Right lobe of liver (tissue), 6 donors: ENCODE measurements around the gene SLC17A9. TPM values are rescaled to one million over a fixed set of nuclear protein-coding genes. Genes with fewer than 3 reads are reported as not detected.

Experiments used
- ATAC-seq, 4 donors: fragments of 200-7000 bp; cut with Tn5 transposase; one replicate each; pipeline ENCODE4 v1.9.1; 2020; ENCODE audit warnings: mild to moderate bottlenecking in 4 of 4, moderate library complexity in 4 of 4
- DNase-seq, 3 donors: peaks; one replicate each; pipeline ENCODE4 v3.0.0-alpha.2; 2020
- H3K27ac ChIP-seq, 3 donors: fragments of 200-600 bp; one replicate each; pipeline ENCODE4 v1.8.0; 2022
- H3K27me3 ChIP-seq, 2 donors: fragments of 200-600 bp; one replicate each; pipeline ENCODE4 v1.8.0; 2022
- H3K36me3 ChIP-seq, 4 donors: fragments of 200-600 bp; sonication (generic) in 1 of 4; one replicate each; pipeline versions ENCODE4 v1.5.1 to v1.8.0; 2017 to 2022; ENCODE audit warnings: control low read depth in 1 of 4
- H3K4me1 ChIP-seq, 4 donors: fragments of 200-600 bp; sonication (generic) in 1 of 4; one replicate each; pipeline versions ENCODE4 v1.5.1 to v1.8.0; 2017 to 2022; ENCODE audit warnings: control low read depth in 1 of 4
- H3K4me3 ChIP-seq, 3 donors: fragments of 200-600 bp; one replicate each; pipeline ENCODE4 v1.8.0; 2022
- H3K9me3 ChIP-seq, 4 donors: fragments of 200-600 bp; sonication (generic) in 1 of 4; one replicate each; pipeline versions ENCODE4 v1.5.1 to v1.8.0; 2017 to 2022; ENCODE audit warnings: control low read depth in 1 of 4
- CTCF ChIP-seq, 4 donors: fragments of 200-600 bp in 3 of 4; fragments of 450-650 bp in 1 of 4; IDR thresholded peaks; one replicate each; pipeline versions ENCODE4 v1.5.1 to v1.8.0; 2016 to 2022; ENCODE audit warnings: antibody characterized with exemption in 4 of 4, mild to moderate bottlenecking in 2 of 4
- POLR2A ChIP-seq: fragments of 450-650 bp; IDR thresholded peaks from one replicate; pipeline ENCODE4 v1.6.1; 2017; ENCODE audit warnings: antibody characterized with exemption, mild to moderate bottlenecking
- WGBS: methylation state at CpG from one replicate; pipeline ENCODE4 v1.1.6; 2018; ENCODE audit warnings: low coverage, low lambda C conversion rate; ENCODE audit not compliant: insufficient coverage; ENCODE audit errors: missing lambda C conversion rate; 5-methylcytosine and 5-hydroxymethylcytosine counted together
- intact Hi-C, 2 donors: fragments of 100-400 bp; cut with DNase I; formaldehyde crosslinking; loops; one replicate each; pipeline versions ENCODE4 v1.11.2 to v1.14.1; 2022
- total RNA-seq, 6 experiments: library from RNA; depleted of rRNA in 2 of 6; stranded (reverse); fragments of >200 nt in 2 of 6; fragmentation: NEBNext Ultra II Directional in 3 of 6; extraction: Animal tissue kit (Norgen Biotek cat#: 25700) in 3 of 6; gene quantifications; one replicate each; pipeline versions ENCODE4 v1.1.0 to v1.2.4, GENCODE V29; 2016 to 2023
- donor health status: DM: no; HTN: yes; CAD: no.
- donor health status: DM: no; HTN: no; CAD: no.
- donor health status: DM: no; HTN: no; CAD: no.
- donor health status: DM: no; HTN: yes; CAD: no.
- donor health status: DM: no; HTN: yes; CAD: no.

Gene SLC17A9
- total RNA-seq, 6 experiments from 2014 or later: 29.8 to 99.4 (median 54.1) TPM

GRCh38 chr20:62935204-62935967 lies 17.1 kb upstream of the SLC17A9 start:
- no peaks in the 10 kb centered on the region for H3K36me3 ChIP-seq
- intact Hi-C loops: no loop called here

GRCh38 chr20:62935968-62936585 lies 16.4 kb upstream of the SLC17A9 start:
- TF ChIP-seq CTCF (IDR thresholded peaks at IDR 0.05) (no peak), POLR2A (no peak)
- no peak for DNase-seq
- peaks cover 0 to 22% (median 9%) of the 10 kb centered on the region in 4 donors for H3K4me1 ChIP-seq

More at GRCh38 chr20:62935204-62935967, 17.1 kb upstream of the SLC17A9 start:
- TF ChIP-seq CTCF (IDR thresholded peaks at IDR 0.05): no peak
- no peak for TF ChIP-seq POLR2A
- peaks cover 0 to 22% (median 7%) of the 10 kb centered on the region in 4 donors for H3K4me1 ChIP-seq
- WGBS: 83% methylated on average over 7 of the region's 12 CpGs
- no peaks in the 10 kb centered on the region for H3K27me3 ChIP-seq
- DNase-seq (no peak), ATAC-seq (no peak)
- no peak overlapping the region for H3K27ac ChIP-seq
- no peak overlapping the region for H3K4me3 ChIP-seq
- H3K9me3 ChIP-seq: no peaks in the 10 kb centered on the region

GRCh38 chr20:62937268-62938104 lies 15.0 kb upstream of the SLC17A9 start:
- peaks cover 0 to 22% (median 11%) of the 10 kb centered on the region in 4 donors for H3K4me1 ChIP-seq
- ATAC-seq (peak; percentile 95 to 97 (median 97)), DNase-seq (peak; percentile 97 to 98 (median 98))
- peaks cover 0 to 20% (median 0%) of the 10 kb centered on the region in 4 donors for H3K36me3 ChIP-seq
- H3K27me3 ChIP-seq: no peaks in the 10 kb centered on the region
- peak overlapping the region; percentile 70 to 97 (median 75) for H3K4me3 ChIP-seq
- 0% methylated on average over 28 of the region's 92 CpGs for WGBS
- peak; percentile 74 for TF ChIP-seq POLR2A
- peak in 1 of 4 donors; percentile 7 for TF ChIP-seq CTCF (IDR thresholded peaks at IDR 0.05)
- peak overlapping the region; percentile 69 to 91 (median 75) for H3K27ac ChIP-seq
- intact Hi-C loops: no loop called here
- H3K9me3 ChIP-seq: no peaks in the 10 kb centered on the region

More at GRCh38 chr20:62935968-62936585, 16.4 kb upstream of the SLC17A9 start:
- no peaks in the 10 kb centered on the region for H3K9me3 ChIP-seq
- 94% methylated on average over 14 of the region's 22 CpGs for WGBS
- ATAC-seq: no peak
- no peaks in the 10 kb centered on the region for H3K27me3 ChIP-seq
- intact Hi-C loops: no loop called here
- H3K4me3 ChIP-seq: peak overlapping the region in 2 of 3 donors; percentile 70 to 97
- no peak overlapping the region for H3K27ac ChIP-seq
- H3K36me3 ChIP-seq: peaks cover 0 to 6% (median 0%) of the 10 kb centered on the region in 4 donors

GRCh38 chr20:62938105-62938888 lies 14.2 kb upstream of the SLC17A9 start, which contains the start of gene GID8:
GID8 (plus strand) TSS chr20:62938147; CDS start chr20:62941503, 3,356 bp downstream.
- no peaks in the 10 kb centered on the region for H3K9me3 ChIP-seq
- DNase-seq (peak in 2 of 3 donors; percentile 62 to 63), ATAC-seq (peak; percentile 26 to 48 (median 42))
- H3K27ac ChIP-seq: peak within 1 kb of the TSS; percentile 69 to 91 (median 75)
- H3K27me3 ChIP-seq: no peaks in the 10 kb centered on the region
- H3K36me3 ChIP-seq: peaks cover 0 to 28% (median 6%) of the 10 kb centered on the region in 4 donors
- WGBS: 0% methylated on average over 16 of the region's 79 CpGs
- H3K4me3 ChIP-seq: peak within 1 kb of the TSS; percentile 70 to 97 (median 75)
- peaks cover 0 to 22% (median 11%) of the 10 kb centered on the region in 4 donors for H3K4me1 ChIP-seq
- intact Hi-C loops: no loop called here
- TF ChIP-seq CTCF (IDR thresholded peaks at IDR 0.05) (no peak), POLR2A (no peak)
